GM12892 (cell line): Measurements from ENCODE around the gene MYO1E.

Experiments used
- POLR2A ChIP-seq: IDR thresholded peaks from 2 replicates; pipeline ENCODE4 v1.6.1; 2011; ENCODE audit warnings: low read depth, low read length, control low read depth
- POLR2AphosphoS5 ChIP-seq: IDR thresholded peaks from 2 replicates; pipeline ENCODE4 v1.6.1; 2011; ENCODE audit warnings: low read depth, low read length, control low read depth
- TAF1 ChIP-seq: IDR thresholded peaks from 2 replicates; pipeline ENCODE4 v1.6.1; 2011; ENCODE audit warnings: low read depth, mild to moderate bottlenecking, control low read depth, low read length, borderline replicate concordance

DNA sequence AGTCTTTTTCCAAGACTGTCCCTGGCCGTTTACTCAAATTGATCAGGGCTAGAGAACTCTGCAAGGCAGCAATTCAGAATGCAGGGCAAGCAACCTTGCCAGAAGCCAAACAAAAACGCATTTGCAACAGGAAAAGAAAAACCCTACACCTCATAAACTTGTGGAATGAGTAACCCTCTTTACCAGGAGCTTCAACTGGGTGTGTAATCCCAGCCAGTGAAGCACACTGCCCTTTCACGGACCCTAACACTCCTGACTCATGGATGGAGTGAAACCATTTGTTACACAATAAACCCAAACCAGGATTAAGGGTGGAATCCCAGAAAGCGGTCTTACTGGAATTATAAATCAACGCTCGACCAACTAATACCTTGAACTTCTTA lies 180.8 kb downstream of the MYO1E start:
- TF ChIP-seq POLR2A (no peak), POLR2AphosphoS5 (no peak), TAF1 (no peak)
